T-helper 2 cell treated with Interferon-gamma antibody and Interleukin-4, amounts not matched to agents 5 μg/mL and 100 μg/mL, for 36 hours (primary cell): ENCODE results near the gene CISD1.

Source experiments
- DNase-seq: peaks from one replicate; pipeline ENCODE4 v3.0.0; 2021; ENCODE audit warnings: low spot score
- H3K27ac Mint-ChIP-seq: one replicate; pipeline ENCODE4 v1.8.0; 2021; ENCODE audit warnings: mild to moderate bottlenecking, mixed read lengths
- H3K27me3 Mint-ChIP-seq: one replicate; pipeline ENCODE4 v1.8.0; 2021; ENCODE audit warnings: low read depth, mixed read lengths
- H3K36me3 Mint-ChIP-seq: one replicate; pipeline ENCODE4 v1.8.0; 2021; ENCODE audit warnings: low read depth, mixed read lengths
- H3K4me1 Mint-ChIP-seq: one replicate; pipeline ENCODE4 v1.8.0; 2021; ENCODE audit warnings: low read depth, mixed read lengths
- H3K4me3 Mint-ChIP-seq: one replicate; pipeline ENCODE4 v1.8.0; 2022; ENCODE audit warnings: mild to moderate bottlenecking, moderate library complexity, mixed read lengths
- H3K9me3 Mint-ChIP-seq: one replicate; pipeline ENCODE4 v1.8.0; 2021; ENCODE audit warnings: mixed read lengths

The CISD1 gene

GRCh38 chr10:58269782-58270290 is 874 bp downstream of the CISD1 start:
- H3K27ac Mint-ChIP-seq = peak overlapping the region; percentile 97
- peak overlapping the region; percentile 95 for H3K4me3 Mint-ChIP-seq
- peaks cover 2% of the 10 kb centered on the region for H3K36me3 Mint-ChIP-seq
- H3K27me3 Mint-ChIP-seq = no peaks in the 10 kb centered on the region
- peaks cover 27% of the 10 kb centered on the region for H3K4me1 Mint-ChIP-seq
- DNase-seq = no peak
- H3K9me3 Mint-ChIP-seq = no peaks in the 10 kb centered on the region

GRCh38 chr10:58275261-58275660 is 6.3 kb downstream of the CISD1 start:
- no peaks in the 10 kb centered on the region for H3K27me3 Mint-ChIP-seq
- H3K9me3 Mint-ChIP-seq = no peaks in the 10 kb centered on the region
- H3K4me3 Mint-ChIP-seq = no peak overlapping the region
- peaks cover 16% of the 10 kb centered on the region for H3K36me3 Mint-ChIP-seq
- peaks cover 13% of the 10 kb centered on the region for H3K4me1 Mint-ChIP-seq
- no peak overlapping the region for H3K27ac Mint-ChIP-seq
- DNase-seq = no peak

GRCh38 chr10:58275908-58276307 is 6.9 kb downstream of the CISD1 start:
- H3K9me3 Mint-ChIP-seq = no peaks in the 10 kb centered on the region
- DNase-seq = no peak
- H3K4me3 Mint-ChIP-seq = no peak overlapping the region
- H3K27ac Mint-ChIP-seq = no peak overlapping the region
- no peaks in the 10 kb centered on the region for H3K27me3 Mint-ChIP-seq
- peaks cover 13% of the 10 kb centered on the region for H3K4me1 Mint-ChIP-seq
- H3K36me3 Mint-ChIP-seq = peaks cover 22% of the 10 kb centered on the region

GRCh38 chr10:58278274-58278961 is 9.5 kb downstream of the CISD1 start:
- Mint-ChIP-seq H3K27me3 (no peaks in the 10 kb centered on the region), H3K4me3 (no peak overlapping the region), H3K36me3 (peaks cover 27% of the 10 kb centered on the region), H3K4me1 (peaks cover 30% of the 10 kb centered on the region), H3K9me3 (no peaks in the 10 kb centered on the region), H3K27ac (no peak overlapping the region)
- no peak for DNase-seq

GRCh38 chr10:58278962-58279307 is 10.0 kb downstream of the CISD1 start:
- peaks cover 27% of the 10 kb centered on the region for H3K36me3 Mint-ChIP-seq

GRCh38 chr10:58280477-58280876 is 11.5 kb downstream of the CISD1 start:
- H3K27ac Mint-ChIP-seq = no peak overlapping the region
- no peaks in the 10 kb centered on the region for H3K27me3 Mint-ChIP-seq
- H3K4me3 Mint-ChIP-seq = no peak overlapping the region
- no peaks in the 10 kb centered on the region for H3K9me3 Mint-ChIP-seq
- H3K36me3 Mint-ChIP-seq = peaks cover 27% of the 10 kb centered on the region
- peaks cover 30% of the 10 kb centered on the region for H3K4me1 Mint-ChIP-seq
- DNase-seq = no peak

More at GRCh38 chr10:58278962-58279307, 10.0 kb downstream of the CISD1 start:
- Mint-ChIP-seq H3K27me3 (no peaks in the 10 kb centered on the region), H3K4me3 (no peak overlapping the region), H3K27ac (no peak overlapping the region), H3K4me1 (peaks cover 30% of the 10 kb centered on the region), H3K9me3 (no peaks in the 10 kb centered on the region)
- DNase-seq = no peak

GRCh38 chr10:58281092-58281752 is 12.3 kb downstream of the CISD1 start:
- no peaks in the 10 kb centered on the region for H3K9me3 Mint-ChIP-seq
- H3K36me3 Mint-ChIP-seq = peaks cover 27% of the 10 kb centered on the region
- DNase-seq = no peak
- H3K27me3 Mint-ChIP-seq = no peaks in the 10 kb centered on the region
- peaks cover 30% of the 10 kb centered on the region for H3K4me1 Mint-ChIP-seq
- H3K4me3 Mint-ChIP-seq = no peak overlapping the region
- no peak overlapping the region for H3K27ac Mint-ChIP-seq

- Mint-ChIP-seq H3K4me1 (peaks cover 32% of the 10 kb centered on the region), H3K27me3 (no peaks in the 10 kb centered on the region), H3K4me3 (peak overlapping the region; percentile 32), H3K27ac (peak overlapping the region; percentile 58), H3K9me3 (no peaks in the 10 kb centered on the region), H3K36me3 (peaks cover 24% of the 10 kb centered on the region)
- DNase-seq = peak; percentile 34
Observed at GRCh38 chr10:58282615-58283014, 13.7 kb downstream of the CISD1 start.

- Mint-ChIP-seq H3K27me3 (no peaks in the 10 kb centered on the region), H3K4me1 (peaks cover 3% of the 10 kb centered on the region), H3K9me3 (no peaks in the 10 kb centered on the region), H3K36me3 (peaks cover 9% of the 10 kb centered on the region), H3K27ac (no peak overlapping the region), H3K4me3 (no peak overlapping the region)
- no peak for DNase-seq
Observed at GRCh38 chr10:58291538-58292174, 22.7 kb downstream of the CISD1 start.

GRCh38 chr10:58293989-58294388 is 25.0 kb downstream of the CISD1 start:
- H3K27me3 Mint-ChIP-seq = no peaks in the 10 kb centered on the region
- no peaks in the 10 kb centered on the region for H3K9me3 Mint-ChIP-seq
- H3K4me3 Mint-ChIP-seq = no peak overlapping the region
- peaks cover 2% of the 10 kb centered on the region for H3K4me1 Mint-ChIP-seq
- DNase-seq = no peak
- no peak overlapping the region for H3K27ac Mint-ChIP-seq
- H3K36me3 Mint-ChIP-seq = peaks cover 9% of the 10 kb centered on the region

- H3K4me1 Mint-ChIP-seq = no peaks in the 10 kb centered on the region
- DNase-seq = peak; percentile 23
- no peaks in the 10 kb centered on the region for H3K9me3 Mint-ChIP-seq
- H3K27me3 Mint-ChIP-seq = peaks cover 14% of the 10 kb centered on the region
- no peak overlapping the region for H3K4me3 Mint-ChIP-seq
- no peak overlapping the region for H3K27ac Mint-ChIP-seq
- no peaks in the 10 kb centered on the region for H3K36me3 Mint-ChIP-seq
Observed at GRCh38 chr10:58299580-58299979, 30.6 kb downstream of the CISD1 start.

- DNase-seq = no peak
- H3K27me3 Mint-ChIP-seq = peaks cover 14% of the 10 kb centered on the region
Observed at GRCh38 chr10:58300676-58301075, 31.7 kb downstream of the CISD1 start.

GRCh38 chr10:58302254-58302653 is 33.3 kb downstream of the CISD1 start:
- H3K27me3 Mint-ChIP-seq = peaks cover 22% of the 10 kb centered on the region
- no peak overlapping the region for H3K27ac Mint-ChIP-seq
- no peaks in the 10 kb centered on the region for H3K4me1 Mint-ChIP-seq
- no peaks in the 10 kb centered on the region for H3K9me3 Mint-ChIP-seq
- no peak overlapping the region for H3K4me3 Mint-ChIP-seq
- no peaks in the 10 kb centered on the region for H3K36me3 Mint-ChIP-seq
- no peak for DNase-seq

More at GRCh38 chr10:58300676-58301075, 31.7 kb downstream of the CISD1 start:
- H3K4me1 Mint-ChIP-seq = no peaks in the 10 kb centered on the region
- no peaks in the 10 kb centered on the region for H3K9me3 Mint-ChIP-seq
- H3K36me3 Mint-ChIP-seq = no peaks in the 10 kb centered on the region
- no peak overlapping the region for H3K4me3 Mint-ChIP-seq
- no peak overlapping the region for H3K27ac Mint-ChIP-seq

- peaks cover 22% of the 10 kb centered on the region for H3K27me3 Mint-ChIP-seq
- no peak overlapping the region for H3K27ac Mint-ChIP-seq
- DNase-seq = no peak
- no peaks in the 10 kb centered on the region for H3K9me3 Mint-ChIP-seq
- H3K36me3 Mint-ChIP-seq = no peaks in the 10 kb centered on the region
- no peak overlapping the region for H3K4me3 Mint-ChIP-seq
- H3K4me1 Mint-ChIP-seq = no peaks in the 10 kb centered on the region
Observed at GRCh38 chr10:58304099-58304633, 35.2 kb downstream of the CISD1 start.
